GM19468 (cell line): ENCODE data around the gene SOCS1.

ENCODE experiments used
- ATAC-seq: cut with Tn5 transposase; IDR thresholded peaks from one replicate; pipeline ENCODE4 v1.9.1; 2021; ENCODE audit warnings: mild to moderate bottlenecking, moderate library complexity, moderate number of reproducible peaks; ENCODE audit not compliant: unreplicated experiment; ENCODE audit errors: extremely low read depth

Gene SOCS1

GRCh38 chr16:11289202-11289601, 33.2 kb upstream of the SOCS1 start:
- ATAC-seq = no peak

GRCh38 chr16:11285842-11286241, 29.8 kb upstream of the SOCS1 start:
- ATAC-seq = no peak

DNA sequence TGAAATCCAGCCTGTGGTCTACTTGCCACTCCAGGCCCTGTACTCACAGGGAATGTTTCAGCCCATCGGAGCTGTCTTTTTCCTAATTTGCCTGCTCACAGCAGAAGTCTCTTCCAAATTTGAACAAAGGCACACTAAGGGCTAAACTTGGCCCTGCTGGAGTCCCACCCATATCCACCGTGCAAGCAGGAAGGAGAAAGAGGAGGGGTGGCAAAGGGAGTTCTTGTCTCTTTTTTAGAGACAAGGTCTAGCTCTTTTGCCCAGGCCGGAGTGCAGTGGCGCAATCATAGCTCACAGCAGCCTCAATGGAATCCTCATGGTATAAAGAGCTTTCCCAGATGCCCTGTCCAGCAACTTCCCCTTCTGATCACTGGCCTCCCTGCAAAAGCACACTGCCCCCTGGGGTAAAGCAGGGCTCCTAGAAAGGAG, 27.8 kb upstream of the SOCS1 start:
- no peak for ATAC-seq

GRCh38 chr16:11280616-11281522, 24.9 kb upstream of the SOCS1 start, which contains the start of gene PRM1:
PRM1 (minus strand) TSS chr16:11281330; CDS start chr16:11281238, 92 bp downstream.
- no peak for ATAC-seq

GRCh38 chr16:11278681-11279628, 23.0 kb upstream of the SOCS1 start:
- ATAC-seq = no peak

GRCh38 chr16:11277607-11278337, 21.8 kb upstream of the SOCS1 start:
- no peak for ATAC-seq

- ATAC-seq = no peak
These were observed 21.0 kb upstream of the SOCS1 start for GRCh38 chr16:11276896-11277593.

GRCh38 chr16:11276143-11276895, 20.3 kb upstream of the SOCS1 start, which contains the start of gene PRM2:
PRM2 (minus strand) TSS chr16:11276480; CDS start chr16:11276370, 110 bp downstream.
- ATAC-seq = no peak

DNA sequence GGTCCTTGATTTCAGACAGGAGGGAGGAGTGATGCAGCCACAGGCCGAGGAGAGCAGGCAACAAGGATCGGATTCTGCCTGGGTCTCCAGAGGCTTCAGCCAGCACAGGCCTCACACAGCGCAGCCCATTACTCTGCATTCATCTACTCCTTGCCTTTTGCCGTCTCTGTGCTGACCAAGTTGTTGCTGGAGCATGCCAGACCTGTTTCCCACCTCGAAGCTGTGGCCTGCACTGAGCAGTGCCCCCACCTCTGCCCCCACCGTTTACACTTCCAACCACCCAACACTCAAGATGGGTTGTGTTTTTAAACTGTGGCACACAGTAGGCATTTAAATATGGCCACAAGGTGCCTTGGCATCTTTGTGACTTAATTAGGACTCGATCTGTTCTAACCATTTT, 19.0 kb upstream of the SOCS1 start:
- no peak for ATAC-seq

GRCh38 chr16:11273721-11274324, 17.8 kb upstream of the SOCS1 start:
- ATAC-seq = no peak

- no peak for ATAC-seq
These were observed 17.1 kb upstream of the SOCS1 start, which contains the start of gene PRM3 for GRCh38 chr16:11272921-11273720. PRM3 (minus strand) TSS chr16:11273629; CDS start chr16:11273595, 34 bp downstream.

DNA sequence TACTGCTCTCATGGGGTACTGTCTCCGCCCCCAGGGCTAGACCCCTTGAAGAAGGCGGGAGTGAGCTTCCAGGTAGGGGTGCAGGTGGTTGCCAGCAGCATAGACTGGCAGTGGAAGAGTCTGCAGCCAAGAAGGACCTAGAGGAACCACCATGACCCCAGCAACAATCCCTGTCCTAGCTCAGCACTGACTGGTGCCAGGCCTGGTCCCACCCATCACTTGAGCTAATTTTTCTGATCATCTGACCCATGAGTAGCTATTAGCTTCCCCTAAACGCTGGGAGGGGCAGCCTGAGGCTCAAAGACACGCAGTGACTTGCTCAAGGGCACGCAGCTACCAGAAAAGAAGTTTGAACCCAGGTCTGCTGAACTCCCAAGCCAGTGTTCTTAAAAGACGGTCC, 16.5 kb upstream of the SOCS1 start:
- ATAC-seq = no peak

- ATAC-seq = no peak
These were observed 15.6 kb upstream of the SOCS1 start for GRCh38 chr16:11271610-11272009.

GRCh38 chr16:11270602-11271162, 14.7 kb upstream of the SOCS1 start:
- no peak for ATAC-seq

GRCh38 chr16:11268921-11269375, 12.9 kb upstream of the SOCS1 start, which contains the start of gene TNP2:
TNP2 (minus strand) TSS chr16:11269325; CDS start chr16:11269262, 63 bp downstream.
- ATAC-seq = no peak

DNA sequence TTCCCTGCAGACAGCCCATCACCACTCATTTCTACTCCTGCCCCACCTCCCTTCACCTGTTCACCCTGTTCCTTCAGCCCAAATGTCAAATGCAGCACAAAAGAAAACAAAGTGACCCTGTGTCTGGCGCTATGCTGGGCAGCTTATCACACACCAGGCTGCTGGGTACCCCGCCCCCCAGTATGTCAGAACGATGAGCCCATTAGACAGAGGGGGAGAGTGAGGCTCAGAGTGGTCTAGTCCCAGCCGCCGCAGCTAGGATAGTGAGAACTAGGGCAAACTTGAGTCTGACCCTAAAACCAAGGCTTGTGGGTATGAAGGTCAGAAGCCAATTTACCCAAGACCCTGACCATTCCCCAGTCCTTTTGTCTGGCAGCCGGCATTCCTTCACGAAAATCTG, 9.1 kb upstream of the SOCS1 start:
- ATAC-seq = no peak
